Activated CD8-positive, alpha-beta memory T cell treated with anti-CD3 and anti-CD28 coated beads, Interleukin-2, amount 50 U/mL, for 24 hours (primary cell): ENCODE measurements around the gene ZNF253.
"Not testable (repeated sequence)": the region's sequence is repeated elsewhere in the genome, so short reads cannot be mapped to it uniquely, and the experiment has no call there.

Experiments used
- DNase-seq: peaks from one replicate; pipeline ENCODE4 v3.0.0-alpha.2; 2020; ENCODE audit errors: extremely low read depth

ZNF253 gene

GRCh38 chr19:19900139-19900728, 34.6 kb downstream of the ZNF253 start:
- no peak for DNase-seq

GRCh38 chr19:19900729-19901444, 35.2 kb downstream of the ZNF253 start, which contains the start of gene ZNF93:
Gene ZNF93 (plus strand): TSS chr19:19900946. CDS start chr19:19901089, 143 bp downstream.
- peak; percentile 75 for DNase-seq

DNA sequence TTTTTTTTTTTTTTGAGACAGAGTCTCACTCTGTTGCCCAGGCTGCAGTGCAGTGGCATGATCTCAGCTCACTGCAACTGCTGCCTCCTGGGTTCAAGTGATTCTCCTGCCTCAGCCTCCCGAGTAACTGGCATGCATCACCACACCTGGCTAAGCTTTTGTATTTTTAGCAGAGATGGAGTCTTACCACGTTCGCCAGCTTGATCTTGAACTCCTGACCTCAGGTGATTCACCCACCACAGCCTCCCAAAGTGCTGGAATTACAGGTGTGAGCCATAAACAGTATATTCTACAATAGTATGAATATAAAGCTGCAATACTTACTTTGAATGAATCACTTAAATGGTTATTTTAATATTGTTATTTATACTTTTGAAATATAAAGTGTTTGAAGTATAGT, 41.9 kb downstream of the ZNF253 start:
- DNase-seq, result not testable (repeated sequence)

DNA sequence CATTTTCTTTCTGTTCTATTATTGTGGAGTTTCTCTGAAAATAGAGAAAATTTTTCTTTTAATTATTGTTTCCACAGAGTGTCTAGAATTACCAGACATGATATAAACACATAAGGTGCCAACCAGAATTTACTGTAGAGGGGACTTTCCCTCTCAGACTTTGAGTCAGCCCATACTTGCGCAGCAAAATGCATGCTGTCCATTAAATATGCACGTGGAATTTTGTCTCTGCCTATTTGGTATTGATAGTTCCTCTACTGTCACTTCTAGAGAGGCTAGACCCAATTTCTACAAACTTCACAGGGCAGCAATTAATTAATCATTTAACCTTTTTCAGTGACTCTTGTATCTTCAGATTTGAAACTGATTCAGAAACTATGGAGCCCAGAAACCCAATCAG, 44.0 kb downstream of the ZNF253 start:
- DNase-seq, result no peak

DNA sequence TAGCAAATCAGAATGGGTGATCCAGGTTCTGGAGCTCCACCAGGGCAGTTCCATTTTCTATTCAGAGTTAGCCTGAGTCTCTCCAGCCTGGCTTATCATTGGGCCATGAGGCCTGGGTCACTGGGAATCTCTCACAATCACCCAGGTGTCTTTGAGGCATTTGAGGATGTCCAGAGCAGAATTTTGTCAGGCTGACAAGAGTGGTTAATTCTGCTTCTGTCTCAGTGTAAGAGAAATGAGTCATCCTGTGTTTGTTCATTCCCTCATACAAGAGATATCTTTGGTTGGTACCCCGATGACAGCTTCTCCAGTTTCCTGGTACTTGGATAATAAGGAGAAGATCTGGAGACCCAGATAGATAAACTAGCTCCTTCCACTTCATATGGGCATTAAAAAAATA, 45.5 kb downstream of the ZNF253 start:
- DNase-seq, result no peak

DNA sequence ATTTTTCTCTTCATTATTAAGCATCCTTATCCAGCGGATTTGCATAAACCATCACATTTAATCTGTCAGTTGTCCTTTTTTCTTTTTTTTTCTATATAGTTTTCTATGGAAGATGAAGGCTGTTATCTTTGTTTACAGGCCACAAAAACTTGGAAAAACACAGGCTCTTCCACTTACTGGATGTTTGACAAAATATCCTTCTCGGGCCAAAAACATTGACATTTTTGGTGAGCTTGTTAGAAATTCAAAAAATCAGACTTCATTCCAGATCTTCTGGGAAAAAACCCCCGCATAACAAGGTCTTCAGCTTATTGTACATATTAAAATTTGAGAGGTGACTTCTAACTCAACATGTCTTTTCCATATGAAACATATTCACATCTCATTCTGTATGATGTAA, 48.9 kb downstream of the ZNF253 start:
- no peak for DNase-seq

DNA sequence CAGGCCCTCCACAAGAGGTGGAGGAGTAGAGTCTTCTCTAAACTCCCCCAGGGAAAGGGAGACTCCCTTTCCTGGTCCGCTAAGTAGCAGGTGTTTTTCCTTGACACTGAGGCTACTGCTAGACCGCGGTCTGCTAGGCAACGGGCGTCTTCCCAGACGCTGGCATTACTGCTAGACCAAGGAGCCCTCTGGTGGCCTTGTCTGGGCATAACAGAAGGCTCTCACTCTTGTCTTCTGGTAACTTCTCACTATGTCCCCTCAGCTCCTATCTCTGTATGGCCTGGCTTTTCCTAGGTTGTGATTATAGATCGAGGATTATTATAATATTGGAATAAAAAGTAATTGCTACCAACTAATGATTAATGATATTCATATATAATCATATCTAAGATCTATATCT, 64.7 kb downstream of the ZNF253 start:
- not testable (repeated sequence) for DNase-seq

GRCh38 chr19:19933432-19934314, 68.0 kb downstream of the ZNF253 start:
- DNase-seq, result not testable (repeated sequence)

DNA sequence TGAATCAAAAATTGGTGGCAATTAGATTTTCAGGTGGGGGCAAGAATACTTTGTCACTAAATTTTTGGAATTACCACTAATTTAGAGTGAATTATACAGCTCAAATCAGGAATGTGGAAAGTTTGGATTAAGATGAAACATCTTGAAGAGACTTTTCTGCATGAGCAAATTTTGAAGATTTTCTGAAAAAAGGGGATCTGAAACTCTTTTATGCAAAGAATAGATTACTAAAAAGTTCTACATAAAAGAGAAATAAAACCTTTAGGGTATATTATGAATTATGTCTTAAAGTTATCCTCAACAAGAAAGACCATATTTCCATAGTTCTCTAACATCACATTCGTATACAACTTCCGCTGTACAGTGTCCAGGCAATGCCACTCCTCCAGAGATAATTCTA, 71.7 kb downstream of the ZNF253 start:
- no peak for DNase-seq

DNA sequence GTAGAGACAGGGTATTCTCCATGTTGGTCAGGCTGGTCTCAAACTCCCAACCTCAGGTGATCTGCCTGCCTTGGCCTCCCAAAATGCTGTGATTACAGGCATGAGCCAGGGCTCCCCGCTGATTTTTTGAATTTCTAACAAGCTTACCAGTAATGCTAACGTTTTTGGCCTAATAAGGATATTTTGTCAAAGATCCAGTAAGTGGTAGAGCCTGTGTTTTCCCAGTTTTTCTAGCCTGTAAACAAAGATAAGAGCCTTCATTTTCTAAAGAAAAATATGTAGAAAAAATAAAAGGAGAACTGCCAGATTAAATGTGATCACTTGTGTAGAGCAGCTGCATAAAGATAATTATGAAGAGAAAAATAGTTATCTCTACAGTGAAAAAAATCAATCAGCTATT, 72.8 kb downstream of the ZNF253 start:
- no peak for DNase-seq

GRCh38 chr19:19943848-19944582, 78.3 kb downstream of the ZNF253 start:
- DNase-seq, result no peak
